Cardiac fibroblast (primary cell): ENCODE data around the gene CGB1.

ENCODE experiments used
- DNase-seq, 2 donors: peaks; one replicate each; pipeline versions ENCODE4 v3.0.0 to v3.0.0-alpha.2; 2010; ENCODE audit warnings: low read depth in 2 of 2
- H3K4me3 ChIP-seq, 2 donors: replicated peaks in 1 of 2; 1 replicate in 1 of 2; 2 replicates in 1 of 2; pipeline ENCODE4 v1.5.1; 2011; ENCODE audit warnings: low read depth in 2 of 2, low read length in 2 of 2, mild to moderate bottlenecking in 2 of 2, moderate library complexity in 1 of 2
- TF ChIP-seq, protein P1 (sequence below): IDR thresholded peaks from one replicate; pipeline ENCODE4 v1.5.1; 2011; ENCODE audit warnings: low read depth, mild to moderate bottlenecking, low read length, inconsistent platforms

Gene CGB1

DNA sequence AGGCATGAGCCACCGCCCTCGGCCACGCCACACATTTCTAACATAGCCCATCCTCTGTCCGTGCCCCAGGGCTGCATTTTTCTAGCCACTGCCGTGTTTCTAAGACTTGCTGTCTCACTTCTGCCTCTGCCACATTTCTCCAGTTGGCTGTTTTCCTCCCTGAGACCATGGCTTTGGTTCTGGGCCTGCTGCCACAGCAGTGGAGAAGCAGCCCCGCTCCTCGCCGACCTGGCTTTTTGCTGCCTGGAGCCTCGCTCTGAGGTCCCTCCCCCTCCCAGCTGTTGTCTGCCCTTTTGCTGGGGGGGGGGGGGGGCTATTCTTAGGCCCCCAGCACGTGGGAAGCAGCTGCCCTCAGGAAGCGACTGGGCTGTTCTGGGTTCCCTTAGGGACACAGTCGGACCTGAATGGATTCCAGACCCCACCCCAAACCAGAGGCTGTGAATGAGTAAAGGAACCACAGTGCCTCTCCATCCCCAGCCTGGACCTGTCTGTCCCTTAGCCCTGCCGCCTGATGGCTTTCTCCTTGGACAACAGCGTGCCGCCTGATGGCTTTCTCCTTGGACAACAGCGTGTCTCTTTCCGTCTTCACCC lies 46.9 kb downstream of the CGB1 start:
- TF ChIP-seq, protein P1, sequence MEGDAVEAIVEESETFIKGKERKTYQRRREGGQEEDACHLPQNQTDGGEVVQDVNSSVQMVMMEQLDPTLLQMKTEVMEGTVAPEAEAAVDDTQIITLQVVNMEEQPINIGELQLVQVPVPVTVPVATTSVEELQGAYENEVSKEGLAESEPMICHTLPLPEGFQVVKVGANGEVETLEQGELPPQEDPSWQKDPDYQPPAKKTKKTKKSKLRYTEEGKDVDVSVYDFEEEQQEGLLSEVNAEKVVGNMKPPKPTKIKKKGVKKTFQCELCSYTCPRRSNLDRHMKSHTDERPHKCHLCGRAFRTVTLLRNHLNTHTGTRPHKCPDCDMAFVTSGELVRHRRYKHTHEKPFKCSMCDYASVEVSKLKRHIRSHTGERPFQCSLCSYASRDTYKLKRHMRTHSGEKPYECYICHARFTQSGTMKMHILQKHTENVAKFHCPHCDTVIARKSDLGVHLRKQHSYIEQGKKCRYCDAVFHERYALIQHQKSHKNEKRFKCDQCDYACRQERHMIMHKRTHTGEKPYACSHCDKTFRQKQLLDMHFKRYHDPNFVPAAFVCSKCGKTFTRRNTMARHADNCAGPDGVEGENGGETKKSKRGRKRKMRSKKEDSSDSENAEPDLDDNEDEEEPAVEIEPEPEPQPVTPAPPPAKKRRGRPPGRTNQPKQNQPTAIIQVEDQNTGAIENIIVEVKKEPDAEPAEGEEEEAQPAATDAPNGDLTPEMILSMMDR, result no peak
- DNase-seq, result no peak
- no peak overlapping the region for H3K4me3 ChIP-seq

DNA sequence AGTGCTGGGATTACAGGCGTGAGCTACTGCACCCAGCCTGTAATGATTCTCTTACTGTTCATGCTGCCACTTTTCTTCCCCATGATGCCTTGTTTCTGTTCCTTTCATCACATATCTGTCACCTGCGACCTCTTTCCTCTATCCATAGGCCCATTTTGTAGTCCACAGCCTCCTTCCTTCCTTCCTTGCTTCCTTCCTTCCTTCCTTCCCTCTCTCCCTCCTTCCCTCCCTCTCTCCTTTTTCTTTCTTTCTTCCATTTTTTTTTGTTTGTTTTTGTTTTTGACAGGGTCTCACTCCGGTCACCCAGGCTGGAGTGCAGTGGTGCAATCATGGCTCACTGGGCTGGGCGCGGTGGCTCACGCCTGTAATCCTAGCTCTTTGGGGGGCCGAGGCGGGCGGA lies 47.8 kb downstream of the CGB1 start:
- no peak for DNase-seq
- TF ChIP-seq, protein P1, result no peak
- no peak overlapping the region for H3K4me3 ChIP-seq

DNA sequence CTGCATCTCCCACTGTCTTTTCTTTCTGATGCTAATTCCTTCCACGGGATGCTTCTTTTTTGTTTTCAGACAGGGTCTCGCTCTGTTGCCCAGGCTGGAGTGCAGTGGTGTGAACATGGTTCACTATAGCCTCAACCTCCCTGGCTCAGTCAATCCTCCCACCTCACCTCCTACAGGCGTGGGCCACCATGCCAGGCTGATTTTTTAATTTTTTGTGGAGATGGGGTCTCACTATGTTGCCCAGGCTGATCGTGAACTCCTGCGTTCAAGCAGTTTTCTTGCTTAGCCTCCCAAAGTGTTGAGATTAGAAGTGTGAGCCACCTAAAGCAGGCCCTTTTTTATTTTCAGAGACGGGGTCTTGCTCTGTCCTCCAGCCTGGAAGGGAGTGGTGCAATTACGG lies 48.4 kb downstream of the CGB1 start:
- no peak for DNase-seq
- no peak overlapping the region for H3K4me3 ChIP-seq
- TF ChIP-seq, protein P1, result no peak

DNA sequence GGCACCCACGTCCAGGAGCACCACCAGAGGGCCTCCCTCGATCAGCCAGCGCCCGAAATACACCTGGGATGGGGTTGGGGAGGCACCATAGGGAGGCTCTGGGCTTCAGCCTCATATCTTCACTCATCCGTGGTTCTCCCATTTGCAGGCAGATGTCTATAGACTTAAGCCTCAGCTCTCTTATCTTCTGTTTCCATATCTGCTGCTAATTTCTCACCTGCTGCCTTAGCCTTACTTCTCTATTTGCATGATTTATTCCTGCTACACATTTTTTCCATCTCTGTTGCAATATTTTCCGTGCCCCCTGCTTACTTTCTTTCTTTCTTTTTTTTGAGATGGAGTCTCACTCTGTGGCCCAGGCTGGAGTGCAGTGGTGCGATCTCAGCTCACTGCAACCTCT lies 49.4 kb downstream of the CGB1 start:
- H3K4me3 ChIP-seq, result no peak overlapping the region
- TF ChIP-seq, protein P1, result no peak

DNA sequence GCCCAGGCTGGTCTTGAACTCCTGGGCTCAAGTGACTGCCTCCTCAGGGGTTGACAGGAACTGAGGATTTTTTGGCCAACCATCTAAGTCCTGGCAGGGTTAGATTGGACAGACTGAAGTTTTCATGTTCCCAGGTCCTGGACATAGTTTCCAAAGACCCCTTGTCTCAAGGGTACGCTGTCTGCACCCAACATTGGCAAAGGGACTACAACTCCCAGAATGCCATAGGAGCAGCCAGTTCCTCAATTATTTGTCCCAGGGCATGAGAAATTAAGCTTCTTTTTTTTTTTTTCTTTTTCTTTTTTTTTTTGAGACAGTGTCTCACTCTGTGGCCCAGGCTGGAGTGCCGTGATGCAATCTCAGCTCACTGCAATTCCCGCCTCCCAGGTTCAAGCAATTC lies 50.5 kb downstream of the CGB1 start:
- TF ChIP-seq, protein P1, result no peak
- no peak overlapping the region for H3K4me3 ChIP-seq
- DNase-seq, result no peak

More for the DNA sequence above, 49.4 kb downstream of the CGB1 start:
- no peak for DNase-seq

DNA sequence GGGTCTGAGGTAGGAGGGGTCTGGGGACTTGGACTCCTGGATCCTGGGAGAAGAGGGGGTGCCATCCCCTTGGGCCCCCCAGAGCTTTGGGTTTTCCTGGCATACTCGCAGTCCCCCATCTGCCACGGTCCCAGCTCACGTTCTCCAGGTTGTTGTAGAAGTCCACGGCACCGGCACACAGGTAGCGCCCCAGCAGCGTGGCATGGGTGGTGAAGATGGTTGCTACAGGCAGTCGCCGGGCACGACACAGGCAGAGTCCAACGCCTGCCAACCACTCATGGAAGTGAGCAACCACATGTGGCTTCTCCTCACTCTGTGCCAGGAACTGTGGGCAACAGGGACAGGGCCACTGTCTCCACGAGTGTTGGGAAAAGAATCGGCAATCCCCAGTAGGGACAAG lies 51.0 kb downstream of the CGB1 start:
- TF ChIP-seq, protein P1, result no peak

More for the DNA sequence above, 51.0 kb downstream of the CGB1 start:
- no peak for DNase-seq
- H3K4me3 ChIP-seq, result no peak overlapping the region
